Esophagus muscularis mucosa (tissue), 4 donors: Measurements from ENCODE around the gene ITGB1.

ENCODE experiments used
- CTCF ChIP-seq, 3 experiments: fragments of 200-600 bp in 2 of 3; fragments of 450-650 bp in 1 of 3; sonication (generic) in 2 of 3; IDR thresholded peaks; one replicate each; pipeline ENCODE4 v1.5.1; 2017 to 2019; ENCODE audit warnings: antibody characterized with exemption in 3 of 3, mild to moderate bottlenecking in 2 of 3, moderate library complexity in 1 of 3
- EP300 ChIP-seq: sonication (generic); formaldehyde crosslinking; IDR thresholded peaks from one replicate; pipeline ENCODE4 v1.6.1; 2017; ENCODE audit warnings: antibody characterized with exemption
- POLR2A ChIP-seq: fragments of 450-650 bp; IDR thresholded peaks from one replicate; pipeline ENCODE4 v1.6.1; 2017; ENCODE audit warnings: antibody characterized with exemption, moderate library complexity, mild to moderate bottlenecking, low read depth
- POLR2AphosphoS5 ChIP-seq, 2 donors: sonication (generic); formaldehyde crosslinking; IDR thresholded peaks; one replicate each; pipeline ENCODE4 v1.6.1; 2017; ENCODE audit warnings: antibody characterized with exemption in 2 of 2

DNA sequence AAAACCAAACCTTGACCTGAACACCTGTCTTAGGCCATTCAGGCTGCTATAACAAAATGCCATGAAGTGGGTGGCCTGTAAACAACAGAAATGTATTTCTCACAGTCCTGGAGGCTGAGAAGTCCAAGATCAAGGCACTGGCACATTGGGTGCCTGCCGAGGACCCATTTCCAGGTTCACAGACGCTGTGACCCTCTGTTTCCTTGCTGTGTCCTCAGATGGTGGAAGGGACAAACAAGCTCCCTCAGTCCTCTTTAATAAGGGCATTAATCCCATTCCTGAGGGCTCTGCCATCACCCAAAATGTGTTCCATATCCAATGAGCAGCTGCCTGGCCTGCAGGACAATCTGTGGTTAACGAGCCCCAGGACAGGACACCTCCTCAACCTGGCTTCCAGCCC lies 67.6 kb downstream of the ITGB1 start:
- TF ChIP-seq CTCF (IDR thresholded peaks at IDR 0.05) (no peak), POLR2A (no peak), POLR2AphosphoS5 (IDR thresholded peaks at IDR 0.05) (no peak), EP300 (no peak)
